Keratinocyte (primary cell): ENCODE measurements around the gene MX1.

ENCODE experiments used
- CTCF ChIP-seq, 3 experiments: IDR thresholded peaks in 1 of 3; conservative IDR thresholded peaks in 1 of 3; optimal IDR thresholded peaks in 1 of 3; 2 replicates in 2 of 3; 3 replicates in 1 of 3; pipeline versions ENCODE3 to v1.5.1; 2011; ENCODE audit warnings: low read length in 3 of 3, mild to moderate bottlenecking in 3 of 3, moderate library complexity in 2 of 3, control low read depth in 1 of 3, inconsistent platforms in 1 of 3; ENCODE audit not compliant: insufficient read depth in 2 of 3; ENCODE audit errors: extremely low read depth in 1 of 3
- EZH2 ChIP-seq: IDR thresholded peaks from one replicate; pipeline ENCODE4 v1.6.1; 2012; ENCODE audit warnings: inconsistent platforms, mild to moderate bottlenecking, low read length, moderate library complexity

- no peak for TF ChIP-seq CTCF (optimal IDR thresholded peaks at IDR 0.05 in 1 of 3, IDR thresholded peaks at IDR 0.05 in 1 of 3, conservative IDR thresholded peaks at IDR 0.05 in 1 of 3; ENCODE audit: extremely low read depth in 1 of 3, insufficient read depth in 2 of 3, low read length in 3 of 3)
- TF ChIP-seq EZH2: no peak
Observed at GRCh38 chr21:41406340-41406739, 19.7 kb upstream of the MX1 start.
